SU-DHL-6 (cell line): ENCODE measurements around the gene OR10S1.

Experiments used
- H2AFZ ChIP-seq: fragments of 200-600 bp; sonication (generic); 2 replicates; pipeline ENCODE4 v1.6.1; 2014; ENCODE audit warnings: low read depth, mild to moderate bottlenecking, moderate library complexity, mixed read lengths, antibody characterized with exemption, low read length; ENCODE audit not compliant: severe bottlenecking
- H3F3A ChIP-seq: fragments of 200-600 bp; shearing (Covaris generic); 2 replicates; pipeline ENCODE4 v1.6.0; 2016; ENCODE audit warnings: antibody characterized with exemption, mild to moderate bottlenecking; ENCODE audit not compliant: insufficient read depth
- H3K27ac ChIP-seq: fragments of 200-600 bp; sonication (generic); 2 replicates; pipeline ENCODE4 v1.5.1; 2016; ENCODE audit warnings: low read depth, mild to moderate bottlenecking, low read length, moderate library complexity, mixed read lengths
- H3K27me3 ChIP-seq: fragments of 200-600 bp; sonication (generic), shearing (Covaris generic); 2 replicates; pipeline ENCODE4 v1.6.0; 2014; ENCODE audit warnings: mild to moderate bottlenecking, low read length
- H3K36me3 ChIP-seq: fragments of 200-600 bp; sonication (generic); 2 replicates; pipeline ENCODE4 v1.6.1; 2014; ENCODE audit warnings: mild to moderate bottlenecking, low read length, mixed read lengths
- H3K4me2 ChIP-seq: fragments of 300-600, 200-600 bp; shearing (Covaris generic), sonication (generic); 2 replicates; pipeline ENCODE4 v1.6.0; 2014; ENCODE audit warnings: low read length, low read depth, mild to moderate bottlenecking; ENCODE audit not compliant: poor library complexity, severe bottlenecking
- H3K4me3 ChIP-seq: fragments of 200-600 bp; sonication (generic); 2 replicates; pipeline ENCODE4 v1.5.1; 2014; ENCODE audit warnings: antibody characterized with exemption, low read length, mild to moderate bottlenecking, mixed read lengths; ENCODE audit not compliant: insufficient read depth, poor library complexity, severe bottlenecking
- H3K79me2 ChIP-seq: fragments of 200-600 bp; sonication (generic); 2 replicates; pipeline ENCODE4 v1.6.1; 2014; ENCODE audit warnings: mild to moderate bottlenecking, low read length, moderate library complexity; ENCODE audit not compliant: insufficient read depth
- H3K9ac ChIP-seq: fragments of 200-600 bp; sonication (generic); 2 replicates; pipeline ENCODE4 v1.7.0; 2014; ENCODE audit warnings: mild to moderate bottlenecking, low read length
- H3K9me2 ChIP-seq: fragments of 200-600 bp; sonication (generic); replicated peaks from 2 replicates; pipeline ENCODE4 v1.6.1; 2014; ENCODE audit warnings: low read length; ENCODE audit not compliant: insufficient read depth
- H3K9me3 ChIP-seq: fragments of 200-600 bp; sonication (generic); 2 replicates; pipeline ENCODE4 v1.6.1; 2014; ENCODE audit warnings: low read length, mixed read lengths; ENCODE audit not compliant: insufficient read depth
- H4K20me1 ChIP-seq: fragments of 200-600 bp; sonication (generic); 2 replicates; pipeline ENCODE4 v1.6.1; 2014; ENCODE audit warnings: low read depth, mild to moderate bottlenecking, antibody characterized with exemption, low read length, moderate library complexity, mixed read lengths
- CTCF ChIP-seq: fragments of 200-600 bp; sonication (generic); IDR thresholded peaks from one replicate; pipeline ENCODE4 v1.5.1; 2017; ENCODE audit warnings: antibody characterized with exemption, mild to moderate bottlenecking, low read length, moderate library complexity; ENCODE audit not compliant: insufficient read depth, poor library complexity, severe bottlenecking
- EZH2phosphoT487 ChIP-seq: fragments of 200-600 bp; sonication (generic), shearing (Covaris generic); conservative IDR thresholded peaks from 2 replicates; pipeline ENCODE4 v1.6.1; 2018; ENCODE audit warnings: mild to moderate bottlenecking, antibody characterized with exemption, low read length, moderate library complexity, mixed read lengths

OR10S1 gene

GRCh38 chr11:123995119-123995518, 17.5 kb upstream of the OR10S1 start, which contains the start of gene OR10G6:
Gene OR10G6, minus strand, starts transcription at chr11:123995161. Its CDS starts 0 bp downstream, at chr11:123995161.
- H3K9me2 ChIP-seq: no peaks in the 10 kb centered on the region
- no peak within 1 kb of the TSS for H2AFZ ChIP-seq
- no peaks in the 10 kb centered on the region for H3F3A ChIP-seq
- H4K20me1 ChIP-seq: no peaks in the 10 kb centered on the region
- no peak within 1 kb of the TSS for H3K9ac ChIP-seq
- H3K79me2 ChIP-seq: no peaks in the 10 kb centered on the region
- H3K27me3 ChIP-seq: no peaks in the 10 kb centered on the region
- no peak within 1 kb of the TSS for H3K4me3 ChIP-seq
- TF ChIP-seq EZH2phosphoT487 (no peak), CTCF (no peak)
- H3K4me2 ChIP-seq: no peak within 1 kb of the TSS
- no peak within 1 kb of the TSS for H3K27ac ChIP-seq
- H3K9me3 ChIP-seq: no peaks in the 10 kb centered on the region
- no peaks in the 10 kb centered on the region for H3K36me3 ChIP-seq

- Histone ChIP-seq H3K9me2 (no peaks in the 10 kb centered on the region), H3K27ac (no peak overlapping the region), H3K9me3 (no peaks in the 10 kb centered on the region), H4K20me1 (no peaks in the 10 kb centered on the region), H3K79me2 (no peaks in the 10 kb centered on the region), H3K36me3 (no peaks in the 10 kb centered on the region), H3K4me2 (no peak overlapping the region), H3F3A (no peaks in the 10 kb centered on the region), H3K9ac (no peak overlapping the region), H3K27me3 (no peaks in the 10 kb centered on the region), H2AFZ (no peak overlapping the region), H3K4me3 (no peak overlapping the region)
- TF ChIP-seq EZH2phosphoT487 (no peak), CTCF (no peak)
These were observed 1.7 kb upstream of the OR10S1 start for GRCh38 chr11:123979311-123979710.

- no peak overlapping the region for H3K27ac ChIP-seq
- H3K4me2 ChIP-seq: no peak overlapping the region
- H3K36me3 ChIP-seq: no peaks in the 10 kb centered on the region
- no peaks in the 10 kb centered on the region for H3K79me2 ChIP-seq
- no peak overlapping the region for H3K4me3 ChIP-seq
- H3K9me3 ChIP-seq: no peaks in the 10 kb centered on the region
- H4K20me1 ChIP-seq: no peaks in the 10 kb centered on the region
- no peaks in the 10 kb centered on the region for H3K9me2 ChIP-seq
- no peak overlapping the region for H2AFZ ChIP-seq
- TF ChIP-seq CTCF (no peak), EZH2phosphoT487 (no peak)
- no peaks in the 10 kb centered on the region for H3F3A ChIP-seq
- no peak overlapping the region for H3K9ac ChIP-seq
- no peaks in the 10 kb centered on the region for H3K27me3 ChIP-seq
These were observed 616 bp downstream of the OR10S1 start for GRCh38 chr11:123976770-123977560.
